Endothelial cell of umbilical vein (primary cell): ENCODE data around the gene RPS24.

Experiments used
- EZH2 ChIP-seq: IDR thresholded peaks from 2 replicates; pipeline ENCODE4 v1.6.1; 2012; ENCODE audit warnings: borderline replicate concordance, low read depth, mild to moderate bottlenecking, moderate library complexity, low read length, inconsistent platforms; ENCODE audit not compliant: severe bottlenecking
- POLR2A ChIP-seq: IDR thresholded peaks from 2 replicates; pipeline ENCODE4 v1.6.1; 2012; ENCODE audit warnings: low read depth, mild to moderate bottlenecking, control low read depth, low read length
- POLR2AphosphoS5 ChIP-seq: IDR thresholded peaks from 2 replicates; pipeline ENCODE4 v1.6.1; 2012; ENCODE audit warnings: low read depth, mild to moderate bottlenecking, control low read depth, low read length, moderate library complexity; ENCODE audit not compliant: insufficient read depth
- TF ChIP-seq, protein P1 (sequence below), 2 donors: IDR thresholded peaks; 1 replicate in 1 of 2; 2 replicates in 1 of 2; pipeline ENCODE4 v1.5.1; 2011; ENCODE audit warnings: low read length in 2 of 2, mild to moderate bottlenecking in 2 of 2, moderate library complexity in 2 of 2, control low read depth in 1 of 2, inconsistent platforms in 1 of 2, low read depth in 1 of 2; ENCODE audit not compliant: insufficient read depth in 1 of 2; ENCODE audit errors: extremely low read depth in 1 of 2

DNA sequence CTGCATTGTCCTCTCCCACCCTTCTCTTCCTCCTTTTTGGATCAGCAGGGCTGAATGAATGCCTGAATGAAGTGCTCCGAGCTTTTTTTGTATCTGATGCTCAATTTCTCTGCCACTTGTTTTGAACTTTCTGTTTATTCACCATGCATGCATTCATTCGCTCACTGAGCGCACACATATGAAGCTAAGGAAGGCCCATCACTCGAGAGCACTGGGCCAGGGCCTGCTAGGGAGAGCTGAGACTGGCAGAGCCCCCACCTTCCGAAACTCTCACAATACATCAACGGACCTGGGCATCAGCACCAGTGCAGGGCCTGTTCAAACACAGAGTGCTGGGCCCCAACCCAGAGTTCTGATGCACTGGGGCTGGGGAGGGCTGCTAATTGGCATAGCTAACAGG lies 45.7 kb downstream of the RPS24 start:
- TF ChIP-seq EZH2: no peak
- TF ChIP-seq, protein P1, sequence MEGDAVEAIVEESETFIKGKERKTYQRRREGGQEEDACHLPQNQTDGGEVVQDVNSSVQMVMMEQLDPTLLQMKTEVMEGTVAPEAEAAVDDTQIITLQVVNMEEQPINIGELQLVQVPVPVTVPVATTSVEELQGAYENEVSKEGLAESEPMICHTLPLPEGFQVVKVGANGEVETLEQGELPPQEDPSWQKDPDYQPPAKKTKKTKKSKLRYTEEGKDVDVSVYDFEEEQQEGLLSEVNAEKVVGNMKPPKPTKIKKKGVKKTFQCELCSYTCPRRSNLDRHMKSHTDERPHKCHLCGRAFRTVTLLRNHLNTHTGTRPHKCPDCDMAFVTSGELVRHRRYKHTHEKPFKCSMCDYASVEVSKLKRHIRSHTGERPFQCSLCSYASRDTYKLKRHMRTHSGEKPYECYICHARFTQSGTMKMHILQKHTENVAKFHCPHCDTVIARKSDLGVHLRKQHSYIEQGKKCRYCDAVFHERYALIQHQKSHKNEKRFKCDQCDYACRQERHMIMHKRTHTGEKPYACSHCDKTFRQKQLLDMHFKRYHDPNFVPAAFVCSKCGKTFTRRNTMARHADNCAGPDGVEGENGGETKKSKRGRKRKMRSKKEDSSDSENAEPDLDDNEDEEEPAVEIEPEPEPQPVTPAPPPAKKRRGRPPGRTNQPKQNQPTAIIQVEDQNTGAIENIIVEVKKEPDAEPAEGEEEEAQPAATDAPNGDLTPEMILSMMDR (IDR thresholded peaks at IDR 0.05; ENCODE audit: extremely low read depth in 1 of 2, insufficient read depth in 1 of 2, low read depth in 1 of 2, low read length in 2 of 2): no peak
- TF ChIP-seq POLR2A: no peak
- TF ChIP-seq POLR2AphosphoS5: no peak
